Muscle layer of colon (tissue), 2 donors: Measurements from ENCODE around the gene SUPT3H.
"Not testable (repeated sequence)": the region's sequence is repeated elsewhere in the genome, so short reads cannot be mapped to it uniquely, and the experiment has no call there.

Experiments used
- H3K27ac ChIP-seq: one replicate; pipeline ENCODE4 v1.7.0; 2013; ENCODE audit warnings: low read depth, mild to moderate bottlenecking, low read length, moderate library complexity
- H3K27me3 ChIP-seq, 2 donors: one replicate each; pipeline ENCODE4 v1.7.0; 2013; ENCODE audit warnings: low read length in 2 of 2, mild to moderate bottlenecking in 2 of 2; ENCODE audit not compliant: insufficient read depth in 2 of 2, control insufficient read depth in 1 of 2
- H3K36me3 ChIP-seq: one replicate; pipeline ENCODE4 v1.7.0; 2013; ENCODE audit warnings: mild to moderate bottlenecking, low read length; ENCODE audit not compliant: insufficient read depth
- H3K4me1 ChIP-seq: one replicate; pipeline ENCODE4 v1.7.0; 2013; ENCODE audit warnings: mild to moderate bottlenecking, low read length; ENCODE audit not compliant: insufficient read depth
- H3K4me3 ChIP-seq, 2 donors: one replicate each; pipeline ENCODE4 v1.7.0; 2013; ENCODE audit warnings: low read length in 2 of 2, low read depth in 1 of 2, mild to moderate bottlenecking in 1 of 2, moderate library complexity in 1 of 2
- H3K9ac ChIP-seq: one replicate; pipeline ENCODE4 v1.7.0; 2013; ENCODE audit warnings: low read length
- H3K9me3 ChIP-seq: one replicate; pipeline ENCODE4 v1.7.0; 2013; ENCODE audit warnings: mild to moderate bottlenecking, low read length
- donor health status: abdominal sarcoma.
- donor health status: Adenocarcinoma of cecum.

Gene SUPT3H

GRCh38 chr6:45163952-45164766, 213.6 kb downstream of the SUPT3H start:
- Histone ChIP-seq H3K36me3 (no peaks in the 10 kb centered on the region), H3K9ac (no peak overlapping the region), H3K9me3 (no peaks in the 10 kb centered on the region), H3K27me3 (no peaks in the 10 kb centered on the region), H3K27ac (no peak overlapping the region), H3K4me1 (no peaks in the 10 kb centered on the region), H3K4me3 (no peak overlapping the region)

- Histone ChIP-seq H3K9ac (no peak overlapping the region), H3K9me3 (no peaks in the 10 kb centered on the region), H3K4me1 (no peaks in the 10 kb centered on the region), H3K27ac (no peak overlapping the region), H3K4me3 (no peak overlapping the region), H3K36me3 (no peaks in the 10 kb centered on the region), H3K27me3 (no peaks in the 10 kb centered on the region)
Observed at GRCh38 chr6:45160305-45160704, 217.4 kb downstream of the SUPT3H start.

DNA sequence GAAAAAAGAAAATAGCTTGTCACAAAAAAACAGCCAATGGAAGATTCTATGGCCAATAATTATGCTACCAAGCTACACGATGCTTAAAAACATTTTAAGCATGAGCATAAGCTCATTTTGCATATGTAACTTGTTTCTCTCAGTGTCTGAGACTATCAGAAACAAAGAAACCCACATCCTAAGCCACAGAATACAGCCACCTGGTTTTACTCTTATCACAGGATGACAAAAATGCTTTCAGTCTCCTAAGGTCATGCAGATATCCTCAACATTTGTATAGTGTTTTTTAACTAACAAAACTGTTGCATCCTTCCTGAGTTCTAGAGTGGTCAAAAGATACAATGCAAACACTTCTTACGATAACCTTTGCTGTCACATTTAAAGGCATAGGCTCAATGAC, 221.7 kb downstream of the SUPT3H start:
- Histone ChIP-seq H3K9me3 (no peaks in the 10 kb centered on the region), H3K4me1 (no peaks in the 10 kb centered on the region), H3K9ac (no peak overlapping the region), H3K27me3 (no peaks in the 10 kb centered on the region), H3K27ac (no peak overlapping the region), H3K36me3 (no peaks in the 10 kb centered on the region), H3K4me3 (no peak overlapping the region)

DNA sequence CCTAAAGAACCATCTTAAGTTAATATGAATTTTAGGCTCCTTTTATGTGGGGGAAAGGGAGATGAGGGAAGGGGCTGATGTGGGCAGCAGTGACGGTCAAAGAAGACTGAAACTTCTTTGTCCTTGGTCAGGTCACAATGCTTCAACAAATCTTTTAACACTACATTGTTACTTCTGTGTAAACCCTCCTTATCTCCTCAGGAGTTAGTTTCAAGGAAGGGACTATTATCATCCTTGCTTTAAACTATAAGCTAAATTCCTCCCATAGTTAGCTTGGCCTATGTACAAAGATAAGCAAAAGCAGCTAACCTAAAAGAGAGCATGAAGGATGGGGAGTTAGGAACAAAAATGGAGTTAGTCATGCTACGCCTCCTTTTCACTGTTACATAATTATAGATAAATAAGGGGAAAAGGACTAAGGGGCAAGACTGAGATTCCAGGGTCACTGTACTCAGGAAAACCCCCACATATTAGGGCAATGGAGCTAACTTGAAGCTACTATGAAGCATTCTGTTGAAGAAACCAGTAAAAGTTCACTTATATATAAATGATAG, 222.3 kb downstream of the SUPT3H start:
- Histone ChIP-seq H3K9me3 (no peaks in the 10 kb centered on the region), H3K4me3 (no peak overlapping the region), H3K36me3 (no peaks in the 10 kb centered on the region), H3K9ac (no peak overlapping the region), H3K4me1 (no peaks in the 10 kb centered on the region), H3K27me3 (no peaks in the 10 kb centered on the region), H3K27ac (no peak overlapping the region)

DNA sequence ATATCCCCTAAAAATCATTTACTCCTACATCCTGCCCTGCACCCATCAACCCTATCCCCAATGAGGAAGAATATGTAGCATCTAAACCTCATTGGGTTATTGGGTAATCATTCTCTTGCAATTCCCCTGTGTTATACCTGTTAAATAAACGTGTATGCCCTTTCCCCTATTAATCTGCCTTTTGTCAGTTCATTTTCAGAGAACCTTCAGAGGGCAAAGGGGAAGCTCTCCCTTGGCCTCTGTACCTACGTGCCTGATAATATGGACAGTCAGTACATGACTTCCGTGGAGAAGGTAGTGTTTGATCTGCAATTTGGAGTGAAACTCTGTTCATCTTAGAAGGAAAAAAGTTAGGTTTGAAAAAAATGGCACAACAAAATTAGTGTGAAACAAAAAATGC, 223.1 kb downstream of the SUPT3H start:
- Histone ChIP-seq H3K27me3 (no peaks in the 10 kb centered on the region), H3K9ac (no peak overlapping the region), H3K36me3 (no peaks in the 10 kb centered on the region), H3K4me1 (no peaks in the 10 kb centered on the region), H3K9me3 (no peaks in the 10 kb centered on the region), H3K27ac (no peak overlapping the region), H3K4me3 (no peak overlapping the region)

GRCh38 chr6:45148711-45149341, 228.9 kb downstream of the SUPT3H start:
- no peaks in the 10 kb centered on the region for H3K36me3 ChIP-seq
- no peak overlapping the region for H3K4me3 ChIP-seq
- H3K27ac ChIP-seq: no peak overlapping the region
- no peaks in the 10 kb centered on the region for H3K9me3 ChIP-seq
- H3K9ac ChIP-seq: no peak overlapping the region
- H3K27me3 ChIP-seq: no peaks in the 10 kb centered on the region
- H3K4me1 ChIP-seq: no peaks in the 10 kb centered on the region

DNA sequence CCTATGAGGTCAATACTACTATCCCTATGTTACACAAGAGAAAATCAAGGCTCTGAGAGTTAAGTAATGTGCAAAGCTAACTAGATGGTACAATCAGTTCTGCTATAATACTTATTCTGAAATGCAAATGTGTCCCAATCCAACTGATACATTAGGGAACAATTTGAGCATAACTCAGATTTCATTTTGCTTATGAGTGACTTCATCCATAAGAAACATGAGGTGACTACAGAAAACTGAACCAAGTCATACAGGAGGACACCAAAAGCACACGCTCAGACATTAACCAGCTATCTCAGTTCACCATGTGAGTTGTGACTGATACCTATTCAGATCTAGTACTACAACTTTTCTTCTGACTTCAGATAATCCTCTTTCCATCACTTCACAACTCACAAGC, 229.5 kb downstream of the SUPT3H start:
- Histone ChIP-seq H3K27ac (no peak overlapping the region), H3K36me3 (no peaks in the 10 kb centered on the region), H3K9me3 (no peaks in the 10 kb centered on the region), H3K9ac (no peak overlapping the region), H3K4me3 (no peak overlapping the region), H3K27me3 (no peaks in the 10 kb centered on the region), H3K4me1 (no peaks in the 10 kb centered on the region)

DNA sequence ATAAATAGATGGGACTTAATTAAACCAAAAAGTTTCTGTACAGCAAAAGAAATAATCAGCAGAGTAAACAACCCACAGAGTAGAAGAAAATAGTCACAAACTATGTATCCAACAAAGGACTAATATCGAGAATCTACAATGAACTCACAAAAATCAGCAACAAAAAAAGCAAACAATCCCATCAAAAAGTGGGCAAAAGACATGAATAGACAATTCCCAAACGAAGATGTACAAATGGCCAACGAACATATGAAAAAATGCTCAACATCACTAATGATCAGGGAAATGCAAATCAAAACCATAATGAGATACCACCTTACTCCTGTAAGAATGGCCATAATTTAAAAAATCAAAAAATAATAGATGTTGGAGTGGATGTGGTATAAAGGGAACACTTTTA, 232.1 kb downstream of the SUPT3H start:
- not testable (repeated sequence) for H3K4me3 ChIP-seq, H3K4me1 ChIP-seq, H3K27ac ChIP-seq, H3K9me3 ChIP-seq, H3K27me3 ChIP-seq, H3K9ac ChIP-seq, H3K36me3 ChIP-seq

DNA sequence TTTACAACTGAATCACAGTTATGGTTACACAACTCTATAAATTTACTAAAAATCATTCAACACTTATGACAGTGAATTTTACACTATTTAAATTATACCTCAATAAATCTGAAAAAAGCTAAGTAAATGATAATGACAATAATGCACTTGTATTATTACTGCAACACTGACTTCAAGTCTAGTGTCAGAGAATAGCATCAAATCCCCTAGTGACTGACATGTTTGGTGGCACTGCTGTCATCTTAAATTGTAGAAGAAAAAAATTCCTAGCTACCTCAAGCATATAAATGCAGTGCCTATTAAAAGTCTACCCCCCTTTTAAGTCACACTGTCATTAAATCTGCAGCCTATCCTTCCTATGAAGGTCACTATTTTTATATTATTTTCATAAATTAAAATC, 239.0 kb downstream of the SUPT3H start:
- Histone ChIP-seq H3K4me3 (no peak overlapping the region), H3K9ac (no peak overlapping the region), H3K27me3 (no peaks in the 10 kb centered on the region), H3K9me3 (no peaks in the 10 kb centered on the region), H3K4me1 (no peaks in the 10 kb centered on the region), H3K36me3 (no peaks in the 10 kb centered on the region), H3K27ac (no peak overlapping the region)

DNA sequence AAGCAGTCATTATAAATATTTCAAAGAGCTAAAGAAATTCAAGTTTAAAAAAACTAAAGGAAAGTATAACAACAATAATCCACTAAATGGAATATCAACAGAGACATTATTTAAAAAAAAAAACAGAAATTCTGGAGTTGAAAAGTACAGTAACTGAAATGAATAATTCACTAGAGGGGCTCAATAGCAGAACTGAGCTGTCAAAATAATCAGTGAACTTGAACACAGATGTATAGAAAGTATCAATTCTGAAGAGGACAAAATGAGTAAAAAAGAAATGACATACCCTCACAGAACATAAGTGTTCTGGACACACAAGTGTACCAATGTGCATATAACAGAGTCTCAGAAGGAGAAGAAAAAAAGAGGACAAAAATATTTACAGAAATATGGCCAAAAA, 241.2 kb downstream of the SUPT3H start:
- Histone ChIP-seq H3K4me1 (no peaks in the 10 kb centered on the region), H3K4me3 (no peak overlapping the region), H3K36me3 (no peaks in the 10 kb centered on the region), H3K9me3 (no peaks in the 10 kb centered on the region), H3K9ac (no peak overlapping the region), H3K27ac (no peak overlapping the region), H3K27me3 (no peaks in the 10 kb centered on the region)

DNA sequence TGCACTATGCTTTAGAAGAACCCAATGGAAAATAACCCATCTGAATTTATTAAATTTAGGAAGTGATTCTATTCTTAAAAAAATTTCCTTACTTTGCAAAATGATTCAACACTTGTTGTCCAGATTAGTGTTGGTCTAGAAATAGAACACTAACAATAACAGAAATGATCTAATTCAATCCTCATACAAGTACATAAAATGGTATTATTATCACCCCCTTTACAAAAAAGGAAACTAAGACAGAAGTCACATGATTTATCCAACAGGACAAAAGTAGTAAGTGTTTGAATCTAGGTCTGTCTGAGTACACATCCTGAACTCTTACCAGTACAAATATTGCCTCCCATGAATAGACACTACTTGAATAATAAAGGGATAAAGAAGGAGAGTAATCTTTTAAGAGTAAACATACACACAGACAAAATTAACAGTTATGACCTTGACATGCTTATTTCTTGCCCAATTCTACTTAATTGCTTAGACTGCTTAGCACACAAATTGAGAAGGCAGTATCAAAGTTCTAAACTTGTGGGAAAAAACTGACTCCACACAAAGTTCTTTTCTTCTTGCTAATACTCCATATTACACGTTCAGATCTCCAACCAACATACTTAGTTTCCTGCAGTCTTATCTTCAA, 245.0 kb downstream of the SUPT3H start:
- H3K9me3 ChIP-seq: no peaks in the 10 kb centered on the region
- no peak overlapping the region for H3K4me3 ChIP-seq
- no peak overlapping the region for H3K27ac ChIP-seq

More for the DNA sequence above, 245.0 kb downstream of the SUPT3H start:
- H3K27me3 ChIP-seq: no peaks in the 10 kb centered on the region
- H3K36me3 ChIP-seq: no peaks in the 10 kb centered on the region
- no peaks in the 10 kb centered on the region for H3K4me1 ChIP-seq
- H3K9ac ChIP-seq: no peak overlapping the region
